ENCODE results near the gene ACSS3.
"Not testable (repeated sequence)": the region's sequence is repeated elsewhere in the genome, so short reads cannot be mapped to it uniquely, and the experiment has no call there.

The ACSS3 gene

DNA sequence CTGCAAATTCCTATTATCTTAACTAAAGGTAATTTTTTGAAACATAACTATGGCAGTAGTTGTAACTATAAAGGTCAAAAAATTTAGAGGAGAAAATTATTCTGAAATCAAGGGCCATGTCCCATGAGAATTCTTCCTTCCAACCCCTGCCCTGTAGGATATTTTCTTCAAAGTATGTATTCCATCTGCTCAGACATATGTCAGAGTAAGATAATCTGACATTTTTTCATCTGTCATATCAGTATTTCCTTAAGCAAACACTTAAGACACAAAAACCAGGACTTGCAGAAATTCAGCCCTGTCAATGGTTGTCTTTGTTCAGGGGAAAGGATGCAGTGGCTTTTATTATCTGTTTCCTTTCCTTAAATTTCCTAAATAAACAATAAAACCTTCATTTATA, 36.3 kb downstream of the ACSS3 start:
- H3K4me1 ChIP-seq (ENCODE audit: control insufficient read depth, insufficient read depth, low read length), result no peaks in the 10 kb centered on the region
- no peak overlapping the region for H3K9ac ChIP-seq (ENCODE audit: low read length)
- no peak overlapping the region for H3K4me3 ChIP-seq (ENCODE audit: low read length)
- no peaks in the 10 kb centered on the region for H3K27me3 ChIP-seq (ENCODE audit: control insufficient read depth, insufficient read depth, low read length)
- H3K9me3 ChIP-seq (ENCODE audit: control insufficient read depth, low read length), result no peaks in the 10 kb centered on the region
- no peaks in the 10 kb centered on the region for H3K36me3 ChIP-seq (ENCODE audit: control insufficient read depth, insufficient read depth, low read length)

DNA sequence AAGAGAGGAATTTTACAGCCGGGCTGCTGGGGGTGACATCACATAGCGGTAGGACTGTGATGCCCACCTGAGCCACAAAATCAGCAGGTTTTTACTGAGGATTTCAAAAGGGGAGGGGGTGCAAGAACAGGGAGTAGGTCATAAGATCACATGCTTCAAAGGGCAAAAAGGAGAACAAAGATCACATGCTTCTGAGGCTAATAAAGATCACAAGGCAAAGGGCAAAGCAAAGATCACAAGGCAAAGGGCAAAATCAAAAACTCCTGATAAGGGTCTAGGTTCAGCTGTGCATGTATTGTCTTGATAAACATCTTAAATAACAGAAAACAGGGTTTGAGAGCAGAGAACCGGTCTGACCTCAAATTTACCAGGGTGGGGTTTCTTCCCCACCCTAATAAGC, 41.2 kb downstream of the ACSS3 start:
- H3K4me1 ChIP-seq (ENCODE audit: control insufficient read depth, insufficient read depth, low read length); H3K4me3 ChIP-seq (ENCODE audit: low read length); H3K9me3 ChIP-seq (ENCODE audit: control insufficient read depth, low read length); H3K27me3 ChIP-seq (ENCODE audit: control insufficient read depth, insufficient read depth, low read length); H3K36me3 ChIP-seq (ENCODE audit: control insufficient read depth, insufficient read depth, low read length); H3K9ac ChIP-seq (ENCODE audit: low read length): not testable (repeated sequence)

DNA sequence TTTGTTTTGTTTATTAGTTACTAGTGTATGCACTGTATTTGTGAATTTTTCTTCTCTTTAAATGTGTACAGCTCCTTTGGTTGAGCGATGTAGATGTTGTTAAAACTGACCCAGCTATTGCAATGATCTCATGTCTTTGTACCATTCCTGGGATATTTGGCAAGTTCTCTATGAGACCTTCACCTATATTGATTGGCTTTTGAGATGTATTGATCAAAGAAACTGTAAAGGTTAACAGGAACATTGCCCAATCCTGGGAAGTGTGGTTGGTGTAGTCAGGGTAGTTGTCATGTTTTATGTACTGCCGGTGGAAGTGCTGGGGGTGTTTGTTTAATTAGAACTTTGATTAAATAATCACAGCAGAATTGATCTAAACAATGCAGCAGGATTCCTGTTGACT, 43.1 kb downstream of the ACSS3 start:
- Histone ChIP-seq H3K4me1 (ENCODE audit: control insufficient read depth, insufficient read depth, low read length) (no peaks in the 10 kb centered on the region), H3K36me3 (ENCODE audit: control insufficient read depth, insufficient read depth, low read length) (no peaks in the 10 kb centered on the region), H3K27me3 (ENCODE audit: control insufficient read depth, insufficient read depth, low read length) (no peaks in the 10 kb centered on the region), H3K9ac (ENCODE audit: low read length) (no peak overlapping the region), H3K9me3 (ENCODE audit: control insufficient read depth, low read length) (no peaks in the 10 kb centered on the region), H3K4me3 (ENCODE audit: low read length) (no peak overlapping the region)

DNA sequence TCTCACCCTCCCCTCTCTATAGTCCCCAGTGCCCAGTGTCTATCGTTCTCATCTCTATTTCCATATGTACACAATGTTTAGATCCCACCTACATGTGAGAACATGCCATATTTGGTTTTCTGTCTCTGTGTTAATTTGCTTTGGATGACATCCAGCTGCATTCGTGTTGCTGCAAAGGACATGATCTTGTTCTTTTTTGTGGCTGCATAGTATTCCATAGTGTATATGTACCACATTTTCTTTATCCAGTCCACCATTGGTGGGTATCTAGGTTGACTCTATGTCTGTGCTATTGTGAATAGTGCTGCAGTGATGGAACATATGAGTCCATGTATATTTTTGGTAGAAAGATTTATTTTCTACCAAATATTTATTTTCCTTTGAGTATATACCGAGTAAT, 45.7 kb downstream of the ACSS3 start:
- Histone ChIP-seq H3K9me3 (ENCODE audit: control insufficient read depth, low read length) (no peaks in the 10 kb centered on the region), H3K4me3 (ENCODE audit: low read length) (no peak overlapping the region)

DNA sequence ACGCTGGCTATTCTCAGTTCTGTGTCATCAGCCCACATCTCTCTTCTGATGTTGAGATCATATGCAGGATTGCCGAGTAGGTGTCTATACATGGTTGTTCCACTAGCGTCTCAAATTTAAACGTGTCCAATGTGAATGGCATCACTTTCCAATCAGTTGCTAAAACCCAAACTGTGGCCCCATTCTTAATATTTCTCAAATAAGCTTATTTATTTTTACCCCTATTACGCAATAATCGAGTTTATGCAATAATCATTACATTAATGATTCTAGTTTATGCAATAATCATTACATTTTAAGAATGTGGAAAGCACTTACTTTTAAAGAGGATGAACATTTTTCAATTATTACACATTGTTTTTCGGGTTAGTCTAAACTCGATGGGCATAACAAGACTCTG, 47.8 kb downstream of the ACSS3 start:
- Histone ChIP-seq H3K27me3 (ENCODE audit: control insufficient read depth, insufficient read depth, low read length) (no peaks in the 10 kb centered on the region), H3K9ac (ENCODE audit: low read length) (no peak overlapping the region), H3K9me3 (ENCODE audit: control insufficient read depth, low read length) (no peaks in the 10 kb centered on the region), H3K4me3 (ENCODE audit: low read length) (no peak overlapping the region), H3K4me1 (ENCODE audit: control insufficient read depth, insufficient read depth, low read length) (no peaks in the 10 kb centered on the region), H3K36me3 (ENCODE audit: control insufficient read depth, insufficient read depth, low read length) (no peaks in the 10 kb centered on the region)

More for the DNA sequence above, 45.7 kb downstream of the ACSS3 start:
- no peaks in the 10 kb centered on the region for H3K27me3 ChIP-seq (ENCODE audit: control insufficient read depth, insufficient read depth, low read length)
- no peaks in the 10 kb centered on the region for H3K4me1 ChIP-seq (ENCODE audit: control insufficient read depth, insufficient read depth, low read length)
- H3K36me3 ChIP-seq (ENCODE audit: control insufficient read depth, insufficient read depth, low read length), result no peaks in the 10 kb centered on the region
- H3K9ac ChIP-seq (ENCODE audit: low read length), result no peak overlapping the region

DNA sequence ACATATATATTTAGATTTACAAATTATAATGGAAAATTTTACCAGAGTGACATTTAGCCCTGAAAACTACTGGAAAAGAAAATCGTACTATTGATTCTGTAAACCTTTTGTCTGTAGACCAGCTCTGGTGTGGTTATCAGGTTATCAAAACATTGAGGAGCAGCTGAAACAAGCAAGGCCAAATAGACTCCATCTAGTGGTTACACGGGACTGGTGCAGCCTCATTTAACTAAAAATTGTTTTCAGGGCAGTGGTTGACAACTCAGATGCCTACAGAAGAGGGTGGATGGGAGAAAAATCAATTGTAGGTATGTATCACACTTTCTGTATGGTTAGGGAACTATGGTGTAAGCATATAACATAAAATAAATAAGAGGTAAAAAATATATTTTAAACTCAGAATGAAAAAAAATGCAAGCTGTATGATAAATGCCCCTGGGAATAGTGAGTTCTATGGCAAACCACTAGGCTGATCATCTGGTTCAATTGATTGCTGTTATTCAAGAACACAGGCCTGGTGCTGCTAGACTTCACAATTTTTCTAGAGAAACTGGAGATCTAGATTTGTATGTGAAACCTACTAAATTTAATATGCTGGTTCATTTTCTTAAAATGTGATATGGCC, 51.2 kb downstream of the ACSS3 start:
- no peaks in the 10 kb centered on the region for H3K4me1 ChIP-seq (ENCODE audit: control insufficient read depth, insufficient read depth, low read length)
- no peaks in the 10 kb centered on the region for H3K36me3 ChIP-seq (ENCODE audit: control insufficient read depth, insufficient read depth, low read length)
- H3K9ac ChIP-seq (ENCODE audit: low read length), result no peak overlapping the region
- H3K4me3 ChIP-seq (ENCODE audit: low read length), result no peak overlapping the region
- H3K27me3 ChIP-seq (ENCODE audit: control insufficient read depth, insufficient read depth, low read length), result no peaks in the 10 kb centered on the region
- H3K9me3 ChIP-seq (ENCODE audit: control insufficient read depth, low read length), result no peaks in the 10 kb centered on the region

DNA sequence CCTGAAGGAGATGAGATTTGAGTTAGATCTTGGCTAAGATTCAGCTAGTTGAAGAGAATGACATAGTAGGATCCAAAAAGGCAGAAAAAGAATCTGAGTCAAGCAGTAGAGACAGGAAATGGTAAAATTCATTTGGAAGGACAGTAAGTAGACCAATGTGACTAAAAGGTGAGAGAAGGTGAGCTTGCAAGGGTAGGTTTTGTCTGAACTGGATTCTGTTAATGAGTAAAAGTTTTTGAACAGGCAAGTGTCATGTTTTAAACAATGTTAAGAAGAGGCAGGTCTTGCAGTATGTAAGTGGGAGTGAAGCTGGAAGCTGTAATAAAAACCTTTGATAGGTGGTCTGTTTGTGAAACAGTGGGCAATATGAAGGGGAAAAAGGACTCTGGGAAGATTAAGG, 58.6 kb downstream of the ACSS3 start:
- Histone ChIP-seq H3K4me3 (ENCODE audit: low read length) (no peak overlapping the region), H3K9ac (ENCODE audit: low read length) (no peak overlapping the region), H3K27me3 (ENCODE audit: control insufficient read depth, insufficient read depth, low read length) (no peaks in the 10 kb centered on the region), H3K4me1 (ENCODE audit: control insufficient read depth, insufficient read depth, low read length) (no peaks in the 10 kb centered on the region), H3K36me3 (ENCODE audit: control insufficient read depth, insufficient read depth, low read length) (no peaks in the 10 kb centered on the region), H3K9me3 (ENCODE audit: control insufficient read depth, low read length) (no peaks in the 10 kb centered on the region)

DNA sequence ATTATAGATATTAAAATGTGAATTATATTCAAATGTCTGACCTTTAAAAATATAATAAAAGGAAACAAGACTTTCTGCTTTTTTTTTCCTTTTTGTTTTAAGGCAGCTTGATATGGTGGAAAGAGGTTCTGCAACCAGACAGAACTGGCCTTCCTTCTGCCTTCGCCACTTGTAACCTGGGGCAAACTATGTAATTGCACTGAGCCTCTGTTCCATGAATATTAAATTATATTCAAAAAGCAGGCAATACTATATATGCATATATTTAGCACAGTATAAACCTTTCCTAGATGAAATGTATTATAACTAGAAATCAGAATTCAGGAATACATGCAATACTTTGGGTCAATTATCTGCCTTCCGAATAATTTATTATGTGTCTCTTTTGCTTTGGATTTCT, 59.9 kb downstream of the ACSS3 start:
- Histone ChIP-seq H3K36me3 (ENCODE audit: control insufficient read depth, insufficient read depth, low read length) (no peaks in the 10 kb centered on the region), H3K27me3 (ENCODE audit: control insufficient read depth, insufficient read depth, low read length) (no peaks in the 10 kb centered on the region), H3K4me3 (ENCODE audit: low read length) (no peak overlapping the region), H3K4me1 (ENCODE audit: control insufficient read depth, insufficient read depth, low read length) (no peaks in the 10 kb centered on the region), H3K9ac (ENCODE audit: low read length) (no peak overlapping the region), H3K9me3 (ENCODE audit: control insufficient read depth, low read length) (no peaks in the 10 kb centered on the region)

DNA sequence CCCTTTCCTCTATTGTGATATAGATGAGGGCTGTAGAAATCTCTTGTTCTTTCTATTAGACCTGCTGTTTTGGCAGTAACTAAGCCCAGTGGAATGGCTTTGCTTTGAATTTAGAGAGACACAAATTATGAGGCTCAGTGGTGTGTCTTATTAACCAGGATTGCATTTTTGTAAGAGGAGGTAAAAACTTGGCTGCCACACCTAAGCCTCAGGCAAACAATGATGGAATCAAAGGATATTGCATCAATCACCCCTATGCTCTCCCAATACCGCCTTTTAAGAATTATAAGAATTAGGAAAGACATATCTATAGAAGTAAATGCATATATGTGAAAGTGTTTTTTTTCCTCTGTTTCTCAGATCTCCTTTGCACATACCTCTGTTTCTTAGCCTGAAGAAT, 63.3 kb downstream of the ACSS3 start:
- Histone ChIP-seq H3K9ac (ENCODE audit: low read length) (no peak overlapping the region), H3K4me1 (ENCODE audit: control insufficient read depth, insufficient read depth, low read length) (no peaks in the 10 kb centered on the region), H3K36me3 (ENCODE audit: control insufficient read depth, insufficient read depth, low read length) (no peaks in the 10 kb centered on the region), H3K27me3 (ENCODE audit: control insufficient read depth, insufficient read depth, low read length) (no peaks in the 10 kb centered on the region), H3K9me3 (ENCODE audit: control insufficient read depth, low read length) (no peaks in the 10 kb centered on the region), H3K4me3 (ENCODE audit: low read length) (no peak overlapping the region)

DNA sequence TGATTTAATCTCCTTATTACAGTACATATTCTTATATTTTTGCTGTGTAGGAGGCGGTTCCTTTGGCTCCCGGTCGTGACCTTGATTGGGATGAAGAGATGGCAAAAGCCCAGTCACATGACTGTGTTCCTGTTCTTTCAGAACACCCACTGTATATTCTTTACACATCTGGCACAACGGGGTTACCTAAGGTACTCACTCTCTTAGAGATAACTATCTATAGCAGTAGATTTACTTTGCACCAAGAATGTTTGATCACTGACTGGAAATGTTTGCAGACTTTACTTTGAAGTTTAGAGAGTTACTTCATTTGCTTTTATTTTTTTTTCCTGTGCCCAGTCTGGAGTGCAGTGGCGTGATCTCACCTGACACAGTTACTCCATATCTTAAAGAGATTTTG, 65.2 kb downstream of the ACSS3 start:
- Histone ChIP-seq H3K27me3 (ENCODE audit: control insufficient read depth, insufficient read depth, low read length) (no peaks in the 10 kb centered on the region), H3K36me3 (ENCODE audit: control insufficient read depth, insufficient read depth, low read length) (no peaks in the 10 kb centered on the region)

DNA sequence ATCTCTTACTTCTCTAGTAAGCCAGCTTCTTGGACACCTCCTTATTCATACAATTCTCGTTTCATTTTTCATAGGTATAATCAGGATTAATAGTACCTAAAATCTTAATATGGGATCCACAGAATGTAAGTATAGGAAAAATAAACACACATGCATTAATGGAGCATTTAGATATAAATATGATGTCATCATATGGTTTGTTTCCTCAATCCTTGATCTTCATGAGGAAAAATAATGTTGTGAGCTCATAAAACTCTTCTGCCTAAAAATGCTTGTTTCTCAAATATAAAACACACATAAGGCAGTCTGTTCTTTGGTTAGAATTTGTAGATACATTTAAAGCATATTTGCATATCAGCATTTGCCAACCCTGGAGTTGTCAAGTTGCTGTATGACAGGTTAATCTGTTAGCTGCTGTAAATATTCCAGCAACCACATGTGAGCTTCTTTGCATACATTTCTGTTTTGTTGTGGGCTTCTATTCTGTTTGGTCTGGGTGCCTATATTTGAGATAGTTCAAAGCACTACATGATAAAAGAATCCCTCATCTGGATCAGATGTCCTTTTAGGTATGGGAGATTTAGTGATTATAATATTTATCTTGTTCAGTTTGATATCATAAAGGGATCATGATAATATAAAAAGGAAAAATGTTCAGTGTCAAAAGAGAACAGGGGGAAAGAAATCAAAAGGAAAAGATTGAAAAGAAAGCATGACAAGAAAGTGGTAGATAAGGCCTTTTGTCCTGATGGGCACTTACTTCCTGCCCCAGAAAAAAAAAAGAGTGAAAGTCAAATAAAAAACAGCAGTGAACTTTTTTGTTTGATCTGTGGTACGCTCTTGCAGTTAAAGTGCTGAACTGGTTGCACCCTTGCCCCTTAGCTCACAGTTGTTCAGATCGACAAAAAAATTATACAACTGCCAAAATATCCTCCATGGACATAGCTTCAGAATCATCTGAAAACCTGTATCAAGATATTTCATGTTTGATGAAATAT, 68.6 kb downstream of the ACSS3 start:
- Histone ChIP-seq H3K36me3 (ENCODE audit: control insufficient read depth, insufficient read depth, low read length) (no peaks in the 10 kb centered on the region), H3K27me3 (ENCODE audit: control insufficient read depth, insufficient read depth, low read length) (no peaks in the 10 kb centered on the region), H3K4me1 (ENCODE audit: control insufficient read depth, insufficient read depth, low read length) (no peaks in the 10 kb centered on the region), H3K4me3 (ENCODE audit: low read length) (no peak overlapping the region), H3K9me3 (ENCODE audit: control insufficient read depth, low read length) (no peaks in the 10 kb centered on the region), H3K9ac (ENCODE audit: low read length) (no peak overlapping the region)

More for the DNA sequence above, 65.2 kb downstream of the ACSS3 start:
- Histone ChIP-seq H3K9ac (ENCODE audit: low read length) (no peak overlapping the region), H3K9me3 (ENCODE audit: control insufficient read depth, low read length) (no peaks in the 10 kb centered on the region), H3K4me3 (ENCODE audit: low read length) (no peak overlapping the region), H3K4me1 (ENCODE audit: control insufficient read depth, insufficient read depth, low read length) (no peaks in the 10 kb centered on the region)

DNA sequence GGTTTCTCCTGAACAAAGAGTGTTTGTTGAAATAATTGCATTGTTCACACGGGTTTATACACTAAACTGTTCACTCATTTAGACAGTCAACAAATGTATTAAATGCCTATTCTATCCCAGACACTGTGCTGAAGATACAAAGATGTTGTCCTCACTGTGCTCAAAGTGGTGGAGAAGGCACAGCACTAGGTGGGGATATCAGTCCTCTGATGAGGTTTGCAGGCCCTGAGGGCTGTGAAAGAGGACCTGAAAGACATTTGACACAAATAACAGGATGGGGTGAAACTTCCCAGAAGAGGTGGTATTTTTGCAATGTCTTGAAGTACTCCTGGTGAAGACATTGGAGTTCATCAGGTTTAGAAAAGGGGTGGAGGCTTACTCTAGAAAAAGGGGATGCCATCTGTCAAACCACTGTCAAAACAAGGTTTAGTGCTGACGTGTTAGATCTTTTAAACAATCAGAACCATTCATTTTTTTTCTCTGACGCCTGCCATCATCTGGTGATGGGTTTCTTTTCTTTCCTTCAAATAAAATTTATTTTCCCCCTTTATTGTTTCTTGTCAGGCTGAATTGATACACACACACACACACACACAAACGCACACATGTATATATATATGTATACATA, 69.5 kb downstream of the ACSS3 start:
- no peaks in the 10 kb centered on the region for H3K9me3 ChIP-seq (ENCODE audit: control insufficient read depth, low read length)
- H3K9ac ChIP-seq (ENCODE audit: low read length), result no peak overlapping the region
- H3K27me3 ChIP-seq (ENCODE audit: control insufficient read depth, insufficient read depth, low read length), result no peaks in the 10 kb centered on the region
- no peaks in the 10 kb centered on the region for H3K4me1 ChIP-seq (ENCODE audit: control insufficient read depth, insufficient read depth, low read length)
- no peaks in the 10 kb centered on the region for H3K36me3 ChIP-seq (ENCODE audit: control insufficient read depth, insufficient read depth, low read length)
- no peak overlapping the region for H3K4me3 ChIP-seq (ENCODE audit: low read length)
